Epidermal melanocyte (primary cell): Measurements from ENCODE around the gene TOP2B.
A peak's percentile ranks its signal among the peaks of the same experiment; 100 is the strongest.

Experiments
- DNase-seq: peaks from one replicate; pipeline ENCODE4 v3.0.0; 2011; ENCODE audit warnings: low spot score; ENCODE audit not compliant: insufficient read length

The TOP2B gene, protein sequence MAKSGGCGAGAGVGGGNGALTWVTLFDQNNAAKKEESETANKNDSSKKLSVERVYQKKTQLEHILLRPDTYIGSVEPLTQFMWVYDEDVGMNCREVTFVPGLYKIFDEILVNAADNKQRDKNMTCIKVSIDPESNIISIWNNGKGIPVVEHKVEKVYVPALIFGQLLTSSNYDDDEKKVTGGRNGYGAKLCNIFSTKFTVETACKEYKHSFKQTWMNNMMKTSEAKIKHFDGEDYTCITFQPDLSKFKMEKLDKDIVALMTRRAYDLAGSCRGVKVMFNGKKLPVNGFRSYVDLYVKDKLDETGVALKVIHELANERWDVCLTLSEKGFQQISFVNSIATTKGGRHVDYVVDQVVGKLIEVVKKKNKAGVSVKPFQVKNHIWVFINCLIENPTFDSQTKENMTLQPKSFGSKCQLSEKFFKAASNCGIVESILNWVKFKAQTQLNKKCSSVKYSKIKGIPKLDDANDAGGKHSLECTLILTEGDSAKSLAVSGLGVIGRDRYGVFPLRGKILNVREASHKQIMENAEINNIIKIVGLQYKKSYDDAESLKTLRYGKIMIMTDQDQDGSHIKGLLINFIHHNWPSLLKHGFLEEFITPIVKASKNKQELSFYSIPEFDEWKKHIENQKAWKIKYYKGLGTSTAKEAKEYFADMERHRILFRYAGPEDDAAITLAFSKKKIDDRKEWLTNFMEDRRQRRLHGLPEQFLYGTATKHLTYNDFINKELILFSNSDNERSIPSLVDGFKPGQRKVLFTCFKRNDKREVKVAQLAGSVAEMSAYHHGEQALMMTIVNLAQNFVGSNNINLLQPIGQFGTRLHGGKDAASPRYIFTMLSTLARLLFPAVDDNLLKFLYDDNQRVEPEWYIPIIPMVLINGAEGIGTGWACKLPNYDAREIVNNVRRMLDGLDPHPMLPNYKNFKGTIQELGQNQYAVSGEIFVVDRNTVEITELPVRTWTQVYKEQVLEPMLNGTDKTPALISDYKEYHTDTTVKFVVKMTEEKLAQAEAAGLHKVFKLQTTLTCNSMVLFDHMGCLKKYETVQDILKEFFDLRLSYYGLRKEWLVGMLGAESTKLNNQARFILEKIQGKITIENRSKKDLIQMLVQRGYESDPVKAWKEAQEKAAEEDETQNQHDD (N-terminal part only)

DNA sequence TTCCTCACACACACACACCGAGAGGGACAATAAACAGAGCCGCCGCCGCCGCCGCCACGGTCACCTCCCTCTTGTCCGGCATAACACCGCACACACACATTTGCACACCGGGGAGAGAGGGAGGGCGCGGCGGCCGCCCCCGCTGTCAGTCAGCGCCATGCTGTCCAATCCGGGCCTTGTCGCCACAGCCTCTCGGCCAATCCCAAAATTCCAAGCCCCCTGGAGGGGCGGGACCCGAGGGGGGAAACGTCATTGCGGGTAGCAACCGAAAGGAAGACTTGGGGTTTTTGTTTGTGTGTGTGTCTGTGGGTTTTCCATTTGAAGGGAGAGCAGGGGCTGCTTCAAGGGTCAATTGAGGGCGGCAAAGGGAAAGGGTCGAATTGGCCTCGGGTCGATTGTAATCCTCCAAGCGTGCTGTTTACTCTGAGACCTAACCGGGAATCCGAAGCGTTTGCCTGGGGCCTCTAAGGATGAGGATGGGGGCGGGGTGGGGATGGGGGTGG lies at the start of gene TOP2B:
TSS of gene TOP2B (minus strand) at position 96 of the 503 bp plus-strand sequence. CDS start 610 bp downstream, outside the sequence.
- DNase-seq = peak; percentile 92

DNA sequence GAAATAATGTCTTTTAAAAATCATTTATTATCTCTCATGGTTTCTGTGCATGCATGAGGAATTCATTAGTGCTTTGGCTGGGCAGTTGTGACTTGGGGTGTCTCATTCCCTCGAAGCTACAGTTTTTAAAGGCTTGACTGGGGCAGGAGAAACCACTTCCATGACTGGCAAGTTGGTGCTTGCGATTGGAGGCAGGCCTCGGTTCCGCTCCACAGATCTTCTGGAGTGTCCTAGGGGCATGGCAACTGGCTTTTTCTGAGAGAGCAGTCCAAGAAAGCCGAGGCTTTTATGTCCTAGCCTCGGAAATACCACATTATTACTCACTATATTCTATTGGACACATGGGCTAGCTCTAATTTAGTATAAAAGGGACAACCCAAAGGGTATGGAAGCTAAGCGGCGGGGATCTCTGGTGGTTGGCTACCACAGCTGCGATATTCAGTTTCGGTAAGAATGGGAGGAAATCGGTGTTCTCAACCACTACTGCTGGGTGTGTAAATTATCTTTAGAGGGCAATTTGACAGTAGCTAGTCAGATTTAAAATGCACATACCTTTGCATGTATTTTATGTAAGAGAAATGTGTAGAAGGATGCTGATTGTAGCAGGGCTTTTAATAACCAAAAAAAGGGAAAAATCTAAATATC lies 48.8 kb upstream of the TOP2B start:
- no peak for DNase-seq

DNA sequence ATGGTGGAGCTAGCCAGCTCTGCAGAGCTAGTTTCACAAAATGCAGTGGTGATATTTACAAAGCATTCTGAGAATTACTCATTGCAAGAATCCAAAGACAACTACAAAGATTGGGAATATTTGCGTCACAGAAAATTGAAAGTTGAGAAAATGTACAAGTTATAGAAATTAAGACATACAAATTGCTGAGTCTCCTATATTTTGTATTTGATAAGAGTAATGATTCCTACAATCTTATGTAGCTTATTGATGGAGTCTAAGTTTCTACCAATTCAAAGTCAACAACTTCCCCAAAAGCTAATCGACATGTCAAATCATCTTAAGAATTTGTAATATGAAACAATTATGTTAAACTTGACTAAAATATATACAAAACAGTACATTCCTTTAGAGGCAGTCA lies 46.4 kb upstream of the TOP2B start:
- no peak for DNase-seq

DNA sequence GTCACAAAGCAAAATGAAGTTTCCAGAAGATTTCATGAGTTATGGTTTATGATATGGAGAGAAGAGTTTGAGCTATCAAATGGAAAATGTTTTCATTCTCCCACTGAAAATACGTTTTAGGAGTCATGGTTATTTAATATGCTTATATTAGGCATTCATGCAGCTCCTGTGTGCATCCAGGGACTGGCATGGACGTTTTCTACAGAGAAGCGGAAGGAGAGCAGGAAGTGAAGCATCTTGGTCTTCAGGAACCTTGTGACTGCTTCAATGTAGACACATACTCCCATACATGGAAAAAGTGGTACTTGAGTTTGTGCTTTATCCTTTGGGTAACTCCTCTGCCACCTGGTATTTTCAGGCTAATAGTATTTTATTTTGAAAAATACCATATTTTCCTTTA lies 43.3 kb upstream of the TOP2B start:
- no peak for DNase-seq

DNA sequence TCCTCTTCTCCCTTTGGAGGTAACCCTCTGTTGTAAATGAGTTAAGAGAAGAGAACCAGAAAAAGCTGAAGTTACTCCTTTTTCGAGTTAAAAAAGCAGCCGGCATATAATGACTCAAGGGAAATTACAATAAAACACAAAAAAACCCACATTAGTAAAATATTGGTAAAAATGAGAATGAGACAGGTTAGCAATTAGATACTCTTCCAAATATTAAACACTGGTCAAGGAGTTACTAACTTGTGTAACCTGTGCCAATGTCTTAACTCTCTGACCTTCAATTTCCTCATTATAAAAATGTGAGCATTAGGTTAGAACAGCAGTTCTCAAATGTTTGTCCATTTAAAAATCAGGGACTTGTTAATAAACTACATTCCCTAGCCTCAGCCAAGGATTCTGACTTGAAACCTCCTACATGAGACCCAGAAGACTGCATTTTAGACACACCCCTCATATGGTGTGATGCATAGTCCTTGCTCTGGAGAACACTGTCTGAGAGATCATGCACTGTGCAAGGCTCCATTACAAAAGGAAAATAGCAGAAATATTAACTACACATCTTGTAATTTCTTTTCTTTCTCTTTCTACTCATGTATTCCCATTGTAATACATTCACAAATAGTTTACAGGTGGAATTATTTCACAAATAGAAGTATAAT lies 42.7 kb upstream of the TOP2B start:
- no peak for DNase-seq

DNA sequence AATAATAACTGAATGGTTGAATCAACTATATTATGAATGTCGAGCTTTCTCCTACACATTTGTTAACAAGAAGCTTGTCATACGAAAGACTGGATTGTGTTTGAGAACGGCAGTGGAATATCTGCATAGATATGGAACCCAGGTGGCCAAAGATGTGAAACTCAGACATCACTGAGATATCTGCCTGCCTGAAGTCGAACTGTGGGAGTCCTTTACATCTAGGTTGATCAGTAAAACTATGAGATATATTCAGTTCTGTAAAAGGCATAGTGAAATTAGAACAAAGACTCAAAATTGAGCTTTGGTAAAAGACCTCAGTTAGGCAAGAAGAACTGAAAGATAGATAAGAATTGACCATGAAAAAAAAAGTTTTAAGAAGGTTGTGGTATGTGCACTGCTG lies 41.5 kb upstream of the TOP2B start:
- no peak for DNase-seq

DNA sequence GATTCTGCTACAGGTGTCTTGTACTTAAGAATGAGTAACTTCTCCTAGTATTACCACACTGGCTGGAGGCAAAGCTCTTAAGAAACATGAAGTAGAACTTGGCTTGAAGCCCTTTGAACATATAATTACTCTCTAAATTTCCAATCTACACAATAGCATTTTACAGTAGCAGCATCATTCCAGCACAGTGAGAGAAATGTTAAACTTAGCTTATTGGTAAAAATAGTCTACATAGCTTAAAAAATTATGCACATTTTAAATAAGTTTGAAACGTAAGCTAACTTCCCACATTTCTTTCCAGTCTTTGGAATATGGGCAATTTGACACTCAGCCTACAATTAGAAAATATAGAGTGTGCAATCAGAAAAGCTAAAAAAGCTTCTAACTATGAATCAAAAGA lies 32.8 kb upstream of the TOP2B start:
- no peak for DNase-seq

DNA sequence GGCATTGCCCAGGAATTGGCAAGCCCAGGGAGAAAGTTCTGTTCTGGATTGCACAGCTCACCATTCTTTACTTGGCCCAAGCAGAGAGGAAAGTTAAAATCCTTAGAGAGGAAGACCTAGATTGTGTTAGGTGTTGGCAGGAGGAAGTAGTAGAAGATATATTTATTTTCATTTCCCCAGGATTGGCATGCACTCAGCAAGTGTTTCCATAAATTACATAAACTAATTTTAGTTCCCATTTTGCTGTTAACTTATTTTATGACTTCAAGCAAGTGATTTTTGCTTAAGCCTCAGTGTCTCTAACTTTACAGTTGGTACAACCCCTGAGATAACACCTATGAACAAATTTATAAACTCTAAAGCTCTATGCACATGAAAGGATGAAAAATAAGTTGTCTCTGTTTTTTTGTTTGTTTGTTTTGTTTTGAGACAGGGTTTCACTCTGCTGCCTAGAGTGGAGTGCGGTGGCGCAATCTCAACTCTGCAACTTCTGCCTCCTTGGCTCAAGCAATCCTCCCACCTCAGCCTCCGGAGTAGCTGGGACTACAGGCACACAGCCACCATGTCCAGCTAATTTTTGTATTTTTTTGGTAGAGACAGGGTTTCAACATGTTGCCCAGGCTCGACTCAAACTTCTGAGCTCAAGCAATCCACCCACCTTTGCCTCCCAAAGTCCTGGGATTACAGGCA lies 31.2 kb upstream of the TOP2B start:
- DNase-seq = no peak

DNA sequence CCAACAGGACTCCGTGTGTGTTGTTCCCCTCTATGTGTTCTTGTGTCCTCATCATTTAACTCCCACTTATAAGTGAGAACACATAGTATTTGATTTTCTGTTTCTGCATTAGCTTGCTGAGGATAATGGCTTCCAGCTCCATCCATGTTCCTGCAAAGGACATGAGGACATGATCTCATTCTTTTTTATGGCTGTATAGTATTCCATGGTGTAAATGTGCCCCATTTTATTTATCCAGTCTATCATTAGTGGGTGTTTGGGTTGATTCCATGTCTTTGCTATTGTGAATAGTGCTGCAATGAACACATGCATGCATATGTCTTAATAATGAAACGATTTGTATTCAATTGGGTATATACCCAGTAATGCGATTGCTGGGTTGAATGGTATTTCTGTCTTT lies 28.5 kb upstream of the TOP2B start:
- DNase-seq = no peak

DNA sequence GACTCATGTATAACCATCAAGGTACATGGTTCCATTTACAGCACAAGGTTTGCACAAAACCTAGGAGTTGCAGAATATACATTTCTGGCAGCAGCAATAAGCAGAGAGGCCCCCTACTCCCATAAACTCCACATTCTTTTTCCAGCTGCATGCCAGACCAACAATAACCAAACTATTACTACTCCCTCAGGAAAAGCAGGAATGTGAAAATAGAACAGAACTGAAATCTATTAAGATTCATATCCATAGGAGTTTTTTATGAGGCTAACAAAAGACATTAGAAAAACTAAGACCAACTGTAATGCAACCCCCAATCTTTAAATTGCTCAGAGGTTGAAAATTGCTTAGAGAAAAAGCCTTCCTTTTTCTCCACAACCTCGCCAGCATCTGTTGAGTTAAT lies 27.6 kb upstream of the TOP2B start:
- DNase-seq = no peak

DNA sequence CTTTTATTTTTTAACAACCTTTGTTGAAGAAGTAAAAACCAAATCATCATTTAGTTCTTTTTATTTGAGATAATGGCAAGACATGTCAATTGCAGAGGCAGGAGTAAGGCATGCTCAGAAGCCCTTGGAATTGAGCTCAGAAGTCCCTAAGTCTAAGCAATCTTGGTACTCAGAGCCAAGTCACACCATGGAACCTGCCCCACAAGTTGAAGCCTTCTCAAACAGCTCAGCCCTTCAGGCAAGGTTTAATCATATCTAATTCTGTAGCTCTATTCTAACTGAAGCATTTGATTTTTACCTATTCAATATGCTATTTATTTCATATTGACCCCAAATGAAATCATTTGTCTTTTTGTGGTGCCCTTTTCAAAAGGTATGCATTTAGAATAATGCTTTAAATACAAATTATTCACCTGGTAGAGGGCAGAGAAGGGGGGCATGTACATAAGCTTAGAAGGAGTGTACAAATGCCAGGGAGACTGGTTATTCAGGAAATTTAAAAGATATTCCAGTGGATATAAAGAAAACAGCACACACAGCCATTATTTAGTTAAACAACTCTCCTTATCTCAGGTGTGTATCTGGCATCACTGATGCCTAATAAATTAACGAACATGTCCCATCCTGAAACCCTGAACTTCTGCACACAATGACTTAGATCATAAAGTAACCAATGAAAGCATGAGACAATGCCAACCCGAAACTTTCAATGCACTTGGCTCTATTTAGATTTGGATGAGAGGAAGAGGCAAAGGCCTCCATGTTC lies 26.2 kb upstream of the TOP2B start:
- no peak for DNase-seq

DNA sequence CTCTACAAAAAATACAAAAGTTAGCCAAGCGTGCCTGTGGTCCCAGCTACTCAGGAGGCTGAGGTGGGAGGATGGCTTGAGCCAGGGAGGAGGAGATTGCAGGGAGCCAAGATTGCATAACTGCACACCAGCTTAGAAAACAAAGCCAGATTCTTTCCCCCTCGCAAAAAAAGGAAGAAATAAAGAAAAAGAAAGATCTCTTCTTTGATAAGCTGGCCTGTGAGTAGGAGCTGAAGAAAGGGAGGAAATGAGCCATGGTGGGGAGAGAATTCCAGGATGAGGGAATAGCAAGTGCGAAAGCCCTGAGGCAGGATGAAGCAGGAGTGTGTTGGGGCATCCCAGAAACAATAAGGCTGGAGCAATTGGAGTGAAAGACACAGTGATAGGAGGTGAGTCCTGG lies 24.5 kb upstream of the TOP2B start:
- DNase-seq = no peak

DNA sequence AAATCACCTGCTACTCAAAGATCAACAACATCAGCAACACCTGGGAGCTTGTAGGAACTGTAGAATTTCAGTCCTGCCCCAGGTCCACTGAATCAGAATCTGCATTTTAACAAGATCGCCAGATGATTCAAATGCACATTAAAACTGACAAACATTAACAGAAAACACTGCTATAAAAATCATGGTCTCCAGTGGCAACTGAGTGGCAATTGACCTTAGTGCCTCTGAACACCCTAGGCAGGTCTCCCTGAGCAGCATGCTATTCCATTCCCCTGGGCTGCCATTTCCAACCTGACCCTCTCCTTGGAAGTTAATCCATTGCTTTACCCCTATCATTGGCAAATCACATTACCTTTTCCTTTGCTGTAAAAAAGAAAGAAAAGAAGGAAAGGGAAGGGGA lies 23.0 kb upstream of the TOP2B start:
- no peak for DNase-seq

DNA sequence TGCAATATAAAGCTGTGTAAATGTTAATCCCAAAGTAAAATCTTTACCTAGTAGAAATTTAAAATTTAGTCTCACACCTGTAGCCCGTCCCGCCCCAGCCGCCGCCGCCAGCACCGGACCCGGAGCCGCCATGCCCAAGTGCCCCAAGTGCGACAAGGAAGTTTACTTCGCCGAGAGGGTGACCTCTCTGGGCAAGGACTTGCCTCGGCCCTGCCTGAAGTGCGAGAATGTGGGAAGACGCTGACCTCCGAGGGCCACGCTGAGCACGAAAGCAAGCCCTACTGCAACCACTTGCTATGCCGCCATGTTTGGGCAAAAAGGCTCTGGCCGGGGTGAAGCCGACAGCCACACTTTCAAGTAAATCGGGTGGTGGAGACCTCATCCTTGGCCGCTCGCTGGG lies 22.1 kb upstream of the TOP2B start:
- DNase-seq = no peak

DNA sequence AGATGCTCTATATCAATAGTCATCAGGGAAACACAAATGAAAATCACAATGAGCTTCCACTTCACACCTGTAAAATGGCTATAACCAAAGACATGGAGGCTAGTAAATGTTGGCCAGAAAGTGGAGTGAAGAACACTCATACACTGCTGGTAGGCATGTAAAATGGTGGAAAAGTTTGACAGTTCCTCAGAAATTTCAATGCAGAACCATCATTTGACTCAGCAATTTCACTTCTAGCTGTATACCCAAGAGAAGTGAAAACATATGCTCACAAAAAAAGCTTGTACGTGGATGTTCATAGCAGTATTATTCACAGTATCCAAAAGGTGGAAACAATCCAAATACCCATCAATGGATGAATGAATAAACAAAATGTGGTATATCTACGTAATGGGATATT lies 19.2 kb upstream of the TOP2B start:
- DNase-seq = no peak

DNA sequence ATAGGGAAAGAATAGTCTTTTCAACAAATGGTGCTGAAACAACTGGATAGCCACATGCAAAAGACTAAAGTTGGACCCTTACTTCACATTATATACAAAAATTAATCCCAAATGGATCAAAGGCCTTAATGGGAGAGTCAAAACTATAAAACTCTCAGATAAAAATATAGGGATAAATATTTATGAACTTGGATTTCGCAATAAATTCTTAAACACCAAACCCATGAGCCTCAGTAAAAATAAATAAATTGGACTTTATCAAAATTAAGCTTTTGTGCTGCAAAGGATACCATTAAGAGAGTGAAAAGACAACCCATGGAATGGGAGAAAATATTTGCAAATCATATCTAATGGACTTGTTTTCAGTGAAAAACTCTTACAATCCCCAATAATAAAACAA lies 18.7 kb upstream of the TOP2B start:
- no peak for DNase-seq

DNA sequence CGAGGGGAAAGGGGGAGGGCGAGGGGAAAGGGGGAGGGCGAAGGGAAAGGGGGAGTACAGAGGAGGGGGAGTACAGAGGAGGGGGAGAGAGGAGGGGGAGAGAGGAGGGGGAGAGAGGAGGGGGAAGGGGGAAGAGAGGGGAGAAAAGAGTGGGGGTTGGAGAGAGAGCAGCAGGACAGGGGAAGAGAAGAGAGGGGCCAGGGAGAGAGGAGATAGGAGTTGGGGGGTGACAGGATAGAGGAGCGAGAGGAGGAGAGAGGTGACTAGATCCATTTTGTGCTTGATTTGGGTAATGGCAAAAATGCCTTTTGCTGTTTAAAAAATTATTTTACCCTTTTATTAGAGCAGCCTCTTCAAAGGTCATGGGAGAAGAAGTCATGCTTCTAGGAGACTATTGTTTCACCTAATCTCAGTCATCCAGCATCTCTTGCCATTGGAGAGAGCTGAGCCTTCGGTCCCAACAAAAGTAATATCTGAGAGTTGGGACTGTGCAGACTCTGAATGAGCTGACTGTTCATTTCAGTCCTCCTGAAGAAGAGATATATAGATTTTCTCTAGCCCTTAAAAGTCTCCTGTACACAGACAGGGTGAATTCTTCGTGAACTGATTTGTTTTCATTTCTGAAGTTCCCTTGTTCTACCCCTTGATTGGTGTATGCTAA lies 15.1 kb upstream of the TOP2B start:
- no peak for DNase-seq

DNA sequence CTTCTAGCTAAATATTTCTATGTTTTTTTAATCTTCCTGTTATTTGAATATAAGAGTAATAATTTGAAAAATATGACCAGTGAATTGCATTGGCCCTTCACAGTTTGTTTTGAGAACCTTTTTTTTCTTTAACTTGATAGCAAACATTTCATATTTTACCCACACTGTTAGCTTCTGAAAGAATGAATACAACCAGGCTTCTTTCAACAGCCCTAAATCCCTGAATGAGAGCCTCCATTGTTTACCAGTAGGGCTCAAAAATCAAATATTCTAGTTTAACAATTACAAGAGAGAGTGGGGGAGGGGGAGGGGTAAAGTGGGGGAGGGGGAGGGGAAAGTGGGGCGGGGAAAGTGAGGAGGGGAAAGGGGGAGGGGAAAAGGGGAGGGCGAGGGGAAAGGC lies 14.5 kb upstream of the TOP2B start:
- DNase-seq = no peak

DNA sequence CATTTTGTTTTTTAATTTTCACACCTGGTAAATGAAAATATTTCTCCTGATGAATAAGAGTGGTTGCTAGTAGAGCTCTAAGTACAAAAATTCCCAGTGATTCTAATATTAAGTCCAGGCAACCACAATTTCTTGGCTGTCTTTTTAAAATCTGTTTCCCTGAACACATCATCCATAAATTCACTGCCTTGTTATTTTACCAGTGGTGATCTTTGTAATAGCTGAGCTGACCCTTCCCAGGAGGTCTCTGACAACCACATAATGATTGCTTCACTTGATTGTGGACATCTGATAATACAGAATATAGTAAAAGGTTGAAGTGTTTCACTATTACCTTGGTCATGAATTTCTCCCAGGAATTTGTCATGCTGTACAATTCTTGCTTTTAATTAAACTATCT lies 13.9 kb upstream of the TOP2B start:
- no peak for DNase-seq
